Adrenal gland (tissue), 12 donors: ENCODE measurements around the gene IL17F. TPM values are rescaled to one million over a fixed set of nuclear protein-coding genes. Genes with fewer than 3 reads are reported as not detected.

Source experiments
- DNase-seq, 7 donors: peaks; one replicate each; pipeline ENCODE4 v3.0.0-alpha.2; 2019 to 2020
- H3K27ac ChIP-seq, 5 donors: fragments of 200-600 bp; sonication (generic) in 4 of 5; 1 replicate in 3 of 5; 2 replicates in 2 of 5; pipeline versions ENCODE4 v1.5.1 to v1.8.0; 2016 to 2020; ENCODE audit warnings: mild to moderate bottlenecking in 1 of 5
- H3K27me3 ChIP-seq: fragments of 200-600 bp; 2 replicates; pipeline ENCODE4 v1.8.0; 2021
- H3K36me3 ChIP-seq, 2 donors: fragments of 200-600 bp; replicated peaks in 1 of 2; 1 replicate in 1 of 2; 2 replicates in 1 of 2; pipeline versions ENCODE4 v1.5.1 to v1.8.0; 2018 to 2022
- H3K4me1 ChIP-seq, 2 donors: fragments of 200-600 bp; replicated peaks in 1 of 2; 1 replicate in 1 of 2; 2 replicates in 1 of 2; pipeline versions ENCODE4 v1.5.1 to v1.8.0; 2018 to 2021
- H3K4me3 ChIP-seq, 4 donors: fragments of 200-600 bp; sonication (generic) in 3 of 4; one replicate each; pipeline ENCODE4 v1.5.1; 2016 to 2018
- H3K9me3 ChIP-seq, 3 donors: fragments of 200-600 bp; sonication (generic) in 1 of 3; replicated peaks in 1 of 3; 1 replicate in 2 of 3; 2 replicates in 1 of 3; pipeline versions ENCODE4 v1.5.1 to v1.8.0; 2016 to 2021
- CTCF ChIP-seq, 6 experiments: fragments of 450-650 bp in 4 of 6; fragments of 200-600 bp in 2 of 6; sonication (generic) in 1 of 6; IDR thresholded peaks; 1 replicate in 5 of 6; 2 replicates in 1 of 6; pipeline versions ENCODE4 v1.5.1 to v1.8.0; 2016 to 2021; ENCODE audit warnings: antibody characterized with exemption in 6 of 6, mild to moderate bottlenecking in 2 of 6, moderate library complexity in 1 of 6
- POLR2A ChIP-seq, 2 donors: fragments of 450-650 bp; IDR thresholded peaks; one replicate each; pipeline ENCODE4 v1.6.1; 2017; ENCODE audit warnings: antibody characterized with exemption in 2 of 2, mild to moderate bottlenecking in 2 of 2, moderate library complexity in 1 of 2
- WGBS, 4 donors: extraction: QIAGEN DNeasy Blood & Tissue Kit in 2 of 4; methylation state at CpG; one replicate each; pipeline versions ENCODE4 v1.1.5 to v1.1.7; 2013 to 2017; 5-methylcytosine and 5-hydroxymethylcytosine counted together
- intact Hi-C, 2 donors: fragments of 100-400 bp; cut with DNase I; formaldehyde crosslinking; loops; one replicate each; pipeline versions ENCODE4 v1.14.1 to v1.15.0; 2022 to 2023
- polyA plus RNA-seq, 3 donors: library from polyadenylated mRNA; stranded (reverse); fragments of 200-250 nt in 2 of 3; fragments of 350-450 nt in 1 of 3; fragmentation: Illumina TruSeq in 1 of 3; extraction: RNeasy Lipid Tissue Mini Kit (QIAGEN cat#74804) in 1 of 3; gene quantifications; one replicate each; pipeline ENCODE4 v1.2.3, GENCODE V29; 2013 to 2014
- total RNA-seq, 9 donors: library from RNA; depleted of rRNA in 4 of 9; stranded (reverse); fragments of >200 nt in 4 of 9; fragments of 120-200 nt in 1 of 9; fragmentation: NEBNext Ultra II Directional in 1 of 9; extraction: Animal tissue kit (Norgen Biotek cat#: 25700) in 1 of 9; gene quantifications; one replicate each; pipeline versions ENCODE4 v1.1.0 to v1.2.4, GENCODE V29; 2013 to 2023
- donor health status: healthy with polysubstance abuse.
- donor health status: Bipolar disorder and iron deficiency.
- donor health status: DM: yes; HTN: yes; CAD: no.
- donor health status: DM: no; HTN: no; CAD: no.
- donor health status: DM: no; HTN: no; CAD: no.
- donor health status: DM: yes; HTN: yes; CAD: no.

IL17F gene
- total and polyA plus RNA-seq, 12 donors = not detected

DNA sequence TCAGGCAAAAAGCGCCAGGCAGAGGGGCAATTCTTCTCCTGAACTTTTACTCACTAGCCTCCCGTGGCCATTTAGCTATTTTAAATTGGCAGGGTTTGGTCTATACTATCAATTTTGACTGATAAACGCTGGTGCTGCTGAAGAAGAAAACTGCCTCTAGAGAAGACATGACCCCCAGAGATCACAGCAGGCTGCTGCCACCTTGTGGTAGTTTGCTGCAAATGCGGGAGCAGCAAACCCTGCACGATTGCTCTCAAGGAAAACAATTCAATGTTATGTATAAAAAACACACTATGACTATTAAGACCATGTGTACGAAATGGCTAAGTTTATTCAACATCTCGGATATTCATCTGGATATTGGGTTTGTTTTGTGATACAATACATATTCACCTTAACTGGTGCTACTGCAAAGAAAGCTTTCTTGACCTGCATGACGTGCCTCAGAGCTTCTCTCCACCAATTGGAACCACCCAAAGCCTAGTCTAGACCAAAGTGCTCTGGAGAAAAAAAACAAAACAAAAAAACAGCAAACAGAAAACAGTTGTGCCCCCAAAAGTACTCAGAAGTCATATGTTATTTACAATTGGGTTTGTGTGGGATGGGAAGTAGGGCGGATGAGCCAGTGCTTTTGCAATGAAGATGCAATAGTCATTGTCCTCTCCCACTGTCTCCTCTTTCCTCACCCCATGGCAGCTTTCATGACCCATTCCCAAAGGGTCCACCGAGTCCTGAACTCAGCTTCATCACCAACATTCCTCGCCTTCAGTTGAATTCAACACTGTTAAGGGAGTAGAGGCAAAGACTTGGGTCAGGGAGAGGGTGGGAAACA is 19.6 kb upstream of the IL17F start:
- TF ChIP-seq POLR2A (IDR thresholded peaks at IDR 0.05) (no peak), CTCF (IDR thresholded peaks at IDR 0.05) (peak; percentile 55 to 94 (median 74))
- Histone ChIP-seq H3K36me3 (peaks cover 0 to 49% of the 10 kb centered on the region in 2 donors), H3K27me3 (no peaks in the 10 kb centered on the region), H3K9me3 (no peaks in the 10 kb centered on the region), H3K4me3 (no peak overlapping the region), H3K27ac (no peak overlapping the region), H3K4me1 (no peaks in the 10 kb centered on the region)
- 48 to 51% (median 49%) methylated on average over 11 of the region's 11 CpGs for WGBS, 4 donors
- DNase-seq = peak; percentile 49 to 74 (median 56)
- intact Hi-C loops = no loop called here

- Histone ChIP-seq H3K9me3 (no peaks in the 10 kb centered on the region), H3K27me3 (no peaks in the 10 kb centered on the region), H3K4me1 (no peaks in the 10 kb centered on the region), H3K36me3 (peaks cover 0 to 37% of the 10 kb centered on the region in 2 donors), H3K27ac (no peak overlapping the region), H3K4me3 (no peak overlapping the region)
- 83 to 92% (median 87%) methylated on average over 9 of the region's 9 CpGs for WGBS, 4 donors
- TF ChIP-seq CTCF (IDR thresholded peaks at IDR 0.05) = no peak
- TF ChIP-seq POLR2A (IDR thresholded peaks at IDR 0.05) = no peak
- intact Hi-C loops = no loop called here
- DNase-seq = no peak
Measured at GRCh38 chr6:52262620-52263344, 18.5 kb upstream of the IL17F start.

GRCh38 chr6:52261229-52261628 is 16.9 kb upstream of the IL17F start:
- TF ChIP-seq CTCF (IDR thresholded peaks at IDR 0.05) = no peak
- no peak for TF ChIP-seq POLR2A (IDR thresholded peaks at IDR 0.05)
- peaks cover 0 to 25% of the 10 kb centered on the region in 2 donors for H3K36me3 ChIP-seq
- no peaks in the 10 kb centered on the region for H3K4me1 ChIP-seq
- WGBS, 4 donors = 78 to 87% (median 85%) methylated on average over 6 of the region's 6 CpGs
- intact Hi-C loops = no loop called here
- no peak overlapping the region for H3K4me3 ChIP-seq
- H3K9me3 ChIP-seq = no peaks in the 10 kb centered on the region
- H3K27ac ChIP-seq = no peak overlapping the region
- H3K27me3 ChIP-seq = no peaks in the 10 kb centered on the region
- no peak for DNase-seq

DNA sequence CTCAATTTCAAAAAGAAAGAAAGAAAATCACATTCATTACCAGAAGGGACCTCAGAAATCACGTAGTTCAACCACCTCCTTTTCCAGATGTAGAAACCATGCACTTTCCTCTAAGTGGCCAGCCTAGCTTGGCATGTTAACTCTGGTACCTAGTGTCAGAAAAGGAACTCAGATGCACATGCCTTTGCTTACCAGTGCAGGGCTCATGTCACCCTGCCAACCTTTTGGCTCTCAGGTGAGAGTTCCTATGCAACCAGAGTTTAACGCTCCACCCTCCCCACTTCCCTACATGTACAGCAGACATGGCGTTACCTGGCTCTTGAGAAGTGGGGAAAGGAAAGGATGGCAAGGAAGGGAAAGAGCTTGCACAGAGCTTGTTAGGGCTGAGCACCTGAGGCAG is 16.3 kb upstream of the IL17F start:
- H3K36me3 ChIP-seq = peaks cover 0 to 19% of the 10 kb centered on the region in 2 donors
- TF ChIP-seq POLR2A (IDR thresholded peaks at IDR 0.05) = no peak
- no peak for TF ChIP-seq CTCF (IDR thresholded peaks at IDR 0.05)
- no peaks in the 10 kb centered on the region for H3K27me3 ChIP-seq
- H3K4me1 ChIP-seq = no peaks in the 10 kb centered on the region
- H3K9me3 ChIP-seq = no peaks in the 10 kb centered on the region
- intact Hi-C loops = no loop called here
- H3K27ac ChIP-seq = no peak overlapping the region
- H3K4me3 ChIP-seq = no peak overlapping the region
- no peak for DNase-seq
- 91 to 92% (median 92%) methylated on average over 3 of the region's 3 CpGs for WGBS, 4 donors
